ENCODE data around the gene MACIR. TPM values are rescaled to one million over a fixed set of nuclear protein-coding genes. Genes with fewer than 3 reads are reported as not detected.
A peak's percentile ranks its signal among the peaks of the same experiment; 100 is the strongest.

Gene MACIR
- total RNA-seq, 4 donors from 2014 or later = 21.7 to 72.8 (median 47.7) TPM

- in situ Hi-C loops (cut with MboI; ENCODE audit: low pct_ligation_motif_present in 1 of 4, low pct_unique_long_range_greater_than_20kb in 1 of 4, low sequenced_read_pairs in 3 of 4) = no loop called here
- intact Hi-C loops (cut with DNase I; ENCODE audit: low total_unique reads) = no loop called here
- peaks cover 0 to 46% (median 24%) of the 10 kb centered on the region in 4 donors for H3K4me1 ChIP-seq
- no peak overlapping the region for H3K4me3 ChIP-seq
- no peak for DNase-seq
- WGBS, 2 donors (ENCODE audit: low coverage in 1 of 2) = 50 to 56% methylated on average over 1 of the region's 1 CpG
- H3K36me3 ChIP-seq = peaks cover 0 to 4% (median 0%) of the 10 kb centered on the region in 4 donors
- H3K27me3 ChIP-seq = no peaks in the 10 kb centered on the region
- H3K9me3 ChIP-seq = no peaks in the 10 kb centered on the region
- H3K27ac ChIP-seq = peak overlapping the region in 1 of 4 donors; percentile 22
- TF ChIP-seq POLR2AphosphoS5 (IDR thresholded peaks at IDR 0.05) = no peak
- no peak for TF ChIP-seq EP300 (IDR thresholded peaks at IDR 0.05; ENCODE audit: low read depth)
- no peak for TF ChIP-seq POLR2A (IDR thresholded peaks at IDR 0.05)
- no peak for TF ChIP-seq CTCF (IDR thresholded peaks at IDR 0.05)
Measured at GRCh38 chr5:103262422-103262871, 3.9 kb downstream of the MACIR start.

- Histone ChIP-seq H3K4me1 (peaks cover 0 to 40% (median 21%) of the 10 kb centered on the region in 4 donors), H3K9me3 (no peaks in the 10 kb centered on the region), H3K36me3 (peaks cover 0 to 4% (median 0%) of the 10 kb centered on the region in 4 donors), H3K27ac (no peak overlapping the region), H3K27me3 (no peaks in the 10 kb centered on the region), H3K4me3 (no peak overlapping the region)
- WGBS, 2 donors (ENCODE audit: low coverage in 1 of 2) = 46 to 61% methylated on average over 2 of the region's 2 CpGs
- no peak for DNase-seq
- no peak for TF ChIP-seq POLR2AphosphoS5 (IDR thresholded peaks at IDR 0.05)
- no peak for TF ChIP-seq EP300 (IDR thresholded peaks at IDR 0.05; ENCODE audit: low read depth)
- no peak for TF ChIP-seq POLR2A (IDR thresholded peaks at IDR 0.05)
- TF ChIP-seq CTCF (IDR thresholded peaks at IDR 0.05) = no peak
- intact Hi-C loops (cut with DNase I; ENCODE audit: low total_unique reads) (no loop called here), in situ Hi-C loops (cut with MboI; ENCODE audit: low pct_ligation_motif_present in 1 of 4, low pct_unique_long_range_greater_than_20kb in 1 of 4, low sequenced_read_pairs in 3 of 4) (no loop called here)
Measured at GRCh38 chr5:103263054-103263453, 4.5 kb downstream of the MACIR start.

GRCh38 chr5:103264508-103264907 lies 5.9 kb downstream of the MACIR start:
- no peaks in the 10 kb centered on the region for H3K27me3 ChIP-seq
- no peak for DNase-seq
- intact Hi-C loops (cut with DNase I; ENCODE audit: low total_unique reads) = no loop called here
- in situ Hi-C loops (cut with MboI; ENCODE audit: low pct_ligation_motif_present in 1 of 4, low pct_unique_long_range_greater_than_20kb in 1 of 4, low sequenced_read_pairs in 3 of 4) = no loop called here
- no peak overlapping the region for H3K27ac ChIP-seq
- H3K9me3 ChIP-seq = no peaks in the 10 kb centered on the region
- H3K4me3 ChIP-seq = no peak overlapping the region
- peaks cover 0 to 4% (median 0%) of the 10 kb centered on the region in 4 donors for H3K36me3 ChIP-seq
- H3K4me1 ChIP-seq = peaks cover 0 to 39% (median 21%) of the 10 kb centered on the region in 4 donors
- no peak for TF ChIP-seq EP300 (IDR thresholded peaks at IDR 0.05; ENCODE audit: low read depth)
- TF ChIP-seq POLR2AphosphoS5 (IDR thresholded peaks at IDR 0.05) = no peak
- TF ChIP-seq POLR2A (IDR thresholded peaks at IDR 0.05) = no peak
- TF ChIP-seq CTCF (IDR thresholded peaks at IDR 0.05) = no peak

GRCh38 chr5:103270581-103270980 lies 12.0 kb downstream of the MACIR start:
- TF ChIP-seq POLR2AphosphoS5 (IDR thresholded peaks at IDR 0.05) = no peak
- H3K4me1 ChIP-seq = peaks cover 0 to 20% (median 7%) of the 10 kb centered on the region in 4 donors

More at GRCh38 chr5:103270581-103270980, 12.0 kb downstream of the MACIR start:
- intact Hi-C loops (cut with DNase I; ENCODE audit: low total_unique reads) = no loop called here
- DNase-seq = no peak
- Histone ChIP-seq H3K36me3 (peaks cover 0 to 4% (median 0%) of the 10 kb centered on the region in 4 donors), H3K27me3 (no peaks in the 10 kb centered on the region), H3K4me3 (no peak overlapping the region), H3K27ac (no peak overlapping the region), H3K9me3 (no peaks in the 10 kb centered on the region)
- in situ Hi-C loops (cut with MboI; ENCODE audit: low pct_ligation_motif_present in 1 of 4, low pct_unique_long_range_greater_than_20kb in 1 of 4, low sequenced_read_pairs in 3 of 4) = no loop called here
